ENCODE data around the gene RPL29. TPM values are rescaled to one million over a fixed set of nuclear protein-coding genes. Genes with fewer than 3 reads are reported as not detected.

Gene RPL29
- total RNA-seq, 4 donors from 2014 or later, result 1,428 to 2,708 (median 2,246) TPM

DNA sequence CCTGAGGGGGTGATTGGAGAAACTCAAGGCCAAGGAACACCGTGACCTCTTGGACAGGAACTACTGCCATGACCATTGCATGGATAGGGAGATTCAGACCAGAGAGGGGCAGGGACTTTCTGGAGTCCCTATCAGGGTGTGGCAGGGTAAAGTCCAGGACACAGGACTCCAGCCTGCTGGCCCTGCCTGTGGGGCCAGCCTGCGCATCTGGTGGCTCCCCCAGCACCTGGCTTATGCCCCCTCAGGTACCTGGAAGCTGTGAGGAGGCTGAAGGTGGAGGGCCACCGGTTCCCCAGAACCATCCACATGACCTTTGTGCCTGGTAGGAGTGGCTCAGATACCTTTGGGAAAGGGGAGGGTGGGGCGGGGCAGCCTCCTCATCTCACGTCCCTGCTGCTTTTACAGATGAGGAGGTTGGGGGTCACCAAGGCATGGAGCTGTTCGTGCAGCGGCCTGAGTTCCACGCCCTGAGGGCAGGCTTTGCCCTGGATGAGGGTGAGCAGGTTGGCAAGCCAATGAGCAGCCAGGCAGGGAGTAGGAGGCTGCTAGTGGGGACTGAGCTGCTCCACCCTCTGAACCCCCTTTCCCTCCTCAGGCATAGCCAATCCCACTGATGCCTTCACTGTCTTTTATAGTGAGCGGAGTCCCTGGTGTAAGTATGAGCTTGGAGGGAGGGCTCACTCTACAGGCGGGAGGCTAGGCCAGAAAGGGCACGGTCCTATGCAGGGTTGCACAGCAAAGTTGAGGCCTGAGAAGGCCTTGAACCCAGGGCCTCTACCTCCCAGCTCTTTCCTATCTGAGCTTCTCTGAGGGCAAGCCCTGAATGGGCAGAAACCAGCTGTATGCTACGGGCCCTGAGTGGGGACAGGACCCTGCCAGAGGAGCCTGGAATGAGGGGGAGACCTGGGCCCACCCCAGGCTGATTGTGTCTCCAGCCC is 9.4 kb downstream of the RPL29 start:
- no peaks in the 10 kb centered on the region for H3K27me3 ChIP-seq
- no peak overlapping the region for H3K4me3 ChIP-seq
- H3K27ac ChIP-seq, result no peak overlapping the region
- H3K4me1 ChIP-seq, result peaks cover 33% of the 10 kb centered on the region
- H3K36me3 ChIP-seq, result peaks cover 3% of the 10 kb centered on the region
- H3K9me3 ChIP-seq, result no peaks in the 10 kb centered on the region
- no peak for DNase-seq (ENCODE audit: low spot score in 2 of 2)
- 70% methylated on average over 8 of the region's 12 CpGs for WGBS
- TF ChIP-seq, protein P1, sequence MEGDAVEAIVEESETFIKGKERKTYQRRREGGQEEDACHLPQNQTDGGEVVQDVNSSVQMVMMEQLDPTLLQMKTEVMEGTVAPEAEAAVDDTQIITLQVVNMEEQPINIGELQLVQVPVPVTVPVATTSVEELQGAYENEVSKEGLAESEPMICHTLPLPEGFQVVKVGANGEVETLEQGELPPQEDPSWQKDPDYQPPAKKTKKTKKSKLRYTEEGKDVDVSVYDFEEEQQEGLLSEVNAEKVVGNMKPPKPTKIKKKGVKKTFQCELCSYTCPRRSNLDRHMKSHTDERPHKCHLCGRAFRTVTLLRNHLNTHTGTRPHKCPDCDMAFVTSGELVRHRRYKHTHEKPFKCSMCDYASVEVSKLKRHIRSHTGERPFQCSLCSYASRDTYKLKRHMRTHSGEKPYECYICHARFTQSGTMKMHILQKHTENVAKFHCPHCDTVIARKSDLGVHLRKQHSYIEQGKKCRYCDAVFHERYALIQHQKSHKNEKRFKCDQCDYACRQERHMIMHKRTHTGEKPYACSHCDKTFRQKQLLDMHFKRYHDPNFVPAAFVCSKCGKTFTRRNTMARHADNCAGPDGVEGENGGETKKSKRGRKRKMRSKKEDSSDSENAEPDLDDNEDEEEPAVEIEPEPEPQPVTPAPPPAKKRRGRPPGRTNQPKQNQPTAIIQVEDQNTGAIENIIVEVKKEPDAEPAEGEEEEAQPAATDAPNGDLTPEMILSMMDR (IDR thresholded peaks at IDR 0.05), result no peak
- TF ChIP-seq EP300 (IDR thresholded peaks at IDR 0.05) (no peak), POLR2AphosphoS5 (IDR thresholded peaks at IDR 0.05) (no peak), POLR2A (IDR thresholded peaks at IDR 0.05) (no peak)

DNA sequence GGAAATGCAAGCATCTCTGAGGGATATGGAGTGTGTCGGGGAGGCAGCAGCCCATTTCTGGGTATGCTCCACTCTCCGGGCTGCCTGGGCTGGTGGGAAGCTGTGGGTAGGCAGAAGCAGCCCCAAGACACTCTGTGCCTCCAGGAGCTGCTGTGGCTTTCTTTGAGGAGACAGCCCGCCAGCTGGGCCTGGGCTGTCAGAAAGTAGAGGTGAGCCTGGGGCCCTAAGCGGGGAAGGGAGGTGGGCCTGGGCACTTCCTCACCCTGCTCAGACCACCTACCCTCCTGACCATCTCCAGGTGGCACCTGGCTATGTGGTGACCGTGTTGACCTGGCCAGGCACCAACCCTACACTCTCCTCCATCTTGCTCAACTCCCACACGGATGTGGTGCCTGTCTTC is 10.6 kb downstream of the RPL29 start:
- H3K9me3 ChIP-seq, result no peaks in the 10 kb centered on the region
- no peak overlapping the region for H3K4me3 ChIP-seq
- H3K27me3 ChIP-seq, result no peaks in the 10 kb centered on the region
- H3K4me1 ChIP-seq, result peaks cover 31% of the 10 kb centered on the region
- 68% methylated on average over 5 of the region's 6 CpGs for WGBS
- TF ChIP-seq, protein P1 (IDR thresholded peaks at IDR 0.05), result no peak
- TF ChIP-seq POLR2AphosphoS5 (IDR thresholded peaks at IDR 0.05) (no peak), POLR2A (IDR thresholded peaks at IDR 0.05) (no peak), EP300 (IDR thresholded peaks at IDR 0.05) (no peak)
- no peak for DNase-seq (ENCODE audit: low spot score in 2 of 2)
- H3K27ac ChIP-seq, result no peak overlapping the region
- H3K36me3 ChIP-seq, result peaks cover 5% of the 10 kb centered on the region

DNA sequence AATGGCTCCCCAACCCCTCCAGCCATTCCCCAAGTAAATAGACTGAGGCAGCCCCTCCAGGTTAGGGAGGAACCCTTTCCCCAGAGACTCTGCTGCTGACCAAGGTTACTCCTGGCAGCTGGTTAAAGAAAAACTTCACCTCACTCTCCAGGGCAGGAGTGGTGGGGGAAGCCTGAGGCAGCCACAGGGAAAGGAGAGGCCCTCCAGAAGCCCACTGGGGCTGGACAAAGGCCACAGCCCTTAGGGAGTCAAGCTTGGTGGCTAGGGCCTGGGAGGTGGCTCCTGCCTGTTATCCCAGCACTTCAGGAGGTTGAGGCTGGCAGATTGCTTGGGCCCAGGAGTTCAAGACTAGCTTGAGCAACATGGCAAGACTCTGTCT is 11.4 kb downstream of the RPL29 start:
- H3K4me1 ChIP-seq, result peaks cover 31% of the 10 kb centered on the region
- no peaks in the 10 kb centered on the region for H3K27me3 ChIP-seq
- DNase-seq (ENCODE audit: low spot score in 2 of 2), result no peak
- H3K27ac ChIP-seq, result peak overlapping the region; percentile 91
- peaks cover 5% of the 10 kb centered on the region for H3K36me3 ChIP-seq
- no peak for TF ChIP-seq POLR2AphosphoS5 (IDR thresholded peaks at IDR 0.05)
- no peak for TF ChIP-seq EP300 (IDR thresholded peaks at IDR 0.05)
- TF ChIP-seq POLR2A (IDR thresholded peaks at IDR 0.05), result no peak
- TF ChIP-seq, protein P1 (IDR thresholded peaks at IDR 0.05), result no peak
- H3K9me3 ChIP-seq, result no peaks in the 10 kb centered on the region
- H3K4me3 ChIP-seq, result no peak overlapping the region

DNA sequence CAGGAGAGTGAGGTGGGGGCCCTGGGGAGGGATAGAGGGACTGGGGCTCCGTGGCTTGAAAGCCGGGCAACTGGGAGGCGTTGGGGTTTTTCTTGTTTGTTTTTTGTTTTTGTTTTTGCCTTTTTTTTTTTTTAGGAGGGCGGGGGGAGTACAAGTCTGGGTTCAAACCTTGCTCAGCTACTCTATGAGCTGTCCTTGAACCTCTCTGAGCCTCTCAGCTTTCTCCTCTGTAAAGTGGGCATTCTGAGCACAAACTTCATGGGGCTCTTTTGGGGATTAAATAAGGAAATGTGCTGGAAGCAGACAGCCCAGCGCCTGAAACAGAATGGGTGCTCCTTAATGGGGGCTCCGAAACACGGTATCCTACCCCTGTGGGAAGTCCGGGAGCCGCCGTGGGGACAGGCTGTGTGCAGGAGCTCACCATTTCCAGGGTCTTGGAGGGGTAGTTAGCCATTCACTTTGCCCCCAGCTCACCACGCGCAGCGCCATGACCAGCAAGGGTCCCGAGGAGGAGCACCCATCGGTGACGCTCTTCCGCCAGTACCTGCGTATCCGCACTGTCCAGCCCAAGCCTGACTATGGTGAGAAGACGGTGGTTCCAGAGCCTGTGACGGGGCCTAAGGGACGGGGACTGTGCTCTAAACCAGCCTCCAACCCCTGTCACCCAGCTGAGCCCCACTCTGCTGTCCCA is 12.0 kb downstream of the RPL29 start:
- DNase-seq (ENCODE audit: low spot score in 2 of 2), result no peak
- peaks cover 31% of the 10 kb centered on the region for H3K4me1 ChIP-seq
- peak overlapping the region; percentile 91 for H3K27ac ChIP-seq
- H3K36me3 ChIP-seq, result peaks cover 5% of the 10 kb centered on the region
- no peaks in the 10 kb centered on the region for H3K9me3 ChIP-seq
- H3K4me3 ChIP-seq, result peak overlapping the region; percentile 59
- TF ChIP-seq EP300 (IDR thresholded peaks at IDR 0.05) (no peak), POLR2AphosphoS5 (IDR thresholded peaks at IDR 0.05) (no peak), POLR2A (IDR thresholded peaks at IDR 0.05) (no peak)
- TF ChIP-seq, protein P1 (IDR thresholded peaks at IDR 0.05), result no peak
- WGBS, result 38% methylated on average over 10 of the region's 22 CpGs
- no peaks in the 10 kb centered on the region for H3K27me3 ChIP-seq

Measured in suprapubic skin (tissue), 4 donors.